SK-N-SH (cell line): Measurements from ENCODE around the gene NKAP. TPM values are rescaled to one million over a fixed set of nuclear protein-coding genes. Genes with fewer than 3 reads are reported as not detected.

Experiments
- CTCF ChIA-PET: fragments of 300-600, 350-600 bp; formaldehyde crosslinking; extraction: SDS; loops from one replicate; lab custom pipeline; 2021; lab: Yijun Ruan, JAX
- POLR2A ChIA-PET: fragments of 350-600 bp; sonication (Branson Sonifier 250); formaldehyde crosslinking; extraction: SDS; loops from one replicate; lab custom pipeline; 2020; ENCODE audit warnings: antibody characterized with exemption, inconsistent platforms; lab: Yijun Ruan, JAX
- DNase-seq: peaks from one replicate; pipeline ENCODE4 v3.0.0; 2012
- H2AFZ ChIP-seq: fragments of 200-600 bp; sonication (generic); 2 replicates; pipeline ENCODE4 v1.8.1; 2016; ENCODE audit warnings: antibody characterized with exemption, mild to moderate bottlenecking, low read depth
- H3F3A ChIP-seq: fragments of 200-600 bp; sonication (generic); replicated peaks from 2 replicates; pipeline ENCODE3; 2016; ENCODE audit warnings: antibody characterized with exemption, mild to moderate bottlenecking; ENCODE audit not compliant: insufficient read depth
- H3K27ac ChIP-seq, 2 experiments: fragments of 200-500 bp in 1 of 2; fragments of 200-600 bp in 1 of 2; sonication (Bioruptor generic) in 1 of 2; sonication (generic), shearing (Covaris generic) in 1 of 2; 2 replicates each; pipeline versions ENCODE4 v1.5.1 to v1.6.1; 2014 to 2016; ENCODE audit warnings: low read depth in 2 of 2, inconsistent platforms in 1 of 2, low read length in 1 of 2, mild to moderate bottlenecking in 1 of 2, mixed read lengths in 1 of 2
- H3K27me3 ChIP-seq: fragments of 200-600 bp; sonication (generic), shearing (Covaris generic); 2 replicates; pipeline ENCODE4 v1.6.1; 2016; ENCODE audit warnings: mixed run types; ENCODE audit not compliant: insufficient read depth
- H3K36me3 ChIP-seq, 2 experiments: fragments of 200-500 bp in 1 of 2; fragments of 200-600 bp in 1 of 2; sonication (Bioruptor generic) in 1 of 2; sonication (generic) in 1 of 2; replicated peaks in 1 of 2; 2 replicates each; pipeline versions ENCODE3 to v1.5.1; 2014 to 2016; ENCODE audit warnings: low read length in 1 of 2, mild to moderate bottlenecking in 1 of 2; ENCODE audit not compliant: insufficient read depth in 2 of 2, control insufficient read depth in 1 of 2
- H3K4me1 ChIP-seq, 2 experiments: fragments of 200-500 bp in 1 of 2; fragments of 200-600 bp in 1 of 2; sonication (Bioruptor generic) in 1 of 2; sonication (generic), shearing (Covaris generic) in 1 of 2; 2 replicates each; pipeline versions ENCODE4 v1.5.1 to v1.6.1; 2014 to 2016; ENCODE audit warnings: low read depth in 1 of 2, low read length in 1 of 2, mixed run types in 1 of 2; ENCODE audit not compliant: insufficient read depth in 2 of 2, control insufficient read depth in 1 of 2
- H3K4me2 ChIP-seq: fragments of 200-600 bp; sonication (generic), shearing (Covaris generic); 2 replicates; pipeline ENCODE4 v1.6.1; 2017; ENCODE audit warnings: mixed run types
- H3K4me3 ChIP-seq, 2 experiments: fragments of 200-500 bp in 1 of 2; fragments of 200-600 bp in 1 of 2; sonication (Bioruptor generic) in 1 of 2; sonication (generic), shearing (Covaris generic) in 1 of 2; 2 replicates each; pipeline versions ENCODE4 v1.5.1 to v1.8.1; 2014 to 2016; ENCODE audit warnings: low read depth in 2 of 2, inconsistent platforms in 1 of 2, low read length in 1 of 2, mild to moderate bottlenecking in 1 of 2, mixed read lengths in 1 of 2, moderate library complexity in 1 of 2
- H3K79me2 ChIP-seq: fragments of 200-600 bp; sonication (generic); 2 replicates; pipeline ENCODE4 v1.8.1; 2017; ENCODE audit warnings: mild to moderate bottlenecking; ENCODE audit not compliant: insufficient read depth
- H3K9ac ChIP-seq: fragments of 200-600 bp; sonication (generic); 2 replicates; pipeline ENCODE4 v1.6.1; 2017; ENCODE audit warnings: mixed run types
- H3K9me2 ChIP-seq: fragments of 200-600 bp; sonication (generic); 2 replicates; pipeline ENCODE4 v1.6.1; 2017; ENCODE audit warnings: mixed run types
- H3K9me3 ChIP-seq: fragments of 200-600 bp; sonication (generic); 2 replicates; pipeline ENCODE4 v1.6.1; 2017; ENCODE audit warnings: mixed run types, mild to moderate bottlenecking, moderate library complexity
- H4K20me1 ChIP-seq: fragments of 200-600 bp; sonication (generic); 2 replicates; pipeline ENCODE4 v1.6.1; 2017; ENCODE audit warnings: mild to moderate bottlenecking, mixed run types; ENCODE audit not compliant: insufficient read depth
- EP300 ChIP-seq, 2 experiments: IDR thresholded peaks; 2 replicates each; pipeline versions ENCODE4 v1.4.0 to v1.6.1; 2012; ENCODE audit warnings: borderline replicate concordance in 1 of 2, low read depth in 1 of 2, low read length in 1 of 2
- EZH2phosphoT487 ChIP-seq: fragments of 200-600 bp; sonication (generic); IDR thresholded peaks from 2 replicates; pipeline ENCODE4 v1.6.1; 2017; ENCODE audit warnings: low read depth, mixed run types, mild to moderate bottlenecking, antibody characterized with exemption, moderate library complexity, borderline replicate concordance
- FOSL2 ChIP-seq: IDR thresholded peaks from 2 replicates; pipeline ENCODE4 v1.4.0; 2012; ENCODE audit warnings: low read depth, mild to moderate bottlenecking, moderate library complexity, borderline replicate concordance
- FOXM1 ChIP-seq: IDR thresholded peaks from 2 replicates; pipeline ENCODE4 v1.4.0; 2012; ENCODE audit warnings: low read depth, mild to moderate bottlenecking
- GATA2 ChIP-seq: sonication (generic); formaldehyde crosslinking; IDR thresholded peaks from 2 replicates; pipeline ENCODE4 v1.5.0; 2020; ENCODE audit warnings: mild to moderate bottlenecking, missing genetic modification reagents
- IRF3 ChIP-seq: fragments of 150-350 bp; IDR thresholded peaks from 2 replicates; pipeline ENCODE4 v1.6.1; 2016; ENCODE audit warnings: mild to moderate bottlenecking, low read depth, low read length
- JUND ChIP-seq: IDR thresholded peaks from 2 replicates; pipeline ENCODE4 v1.4.0; 2012
- MEF2A ChIP-seq: IDR thresholded peaks from 2 replicates; pipeline ENCODE4 v1.4.0; 2012; ENCODE audit warnings: low read depth, borderline replicate concordance
- MXI1 ChIP-seq: IDR thresholded peaks from 2 replicates; pipeline ENCODE4 v1.6.1; 2012; ENCODE audit warnings: mild to moderate bottlenecking, low read depth, low read length, improper control_type of control experiment
- RAD21 ChIP-seq: IDR thresholded peaks from 2 replicates; pipeline ENCODE4 v1.6.1; 2012; ENCODE audit warnings: mild to moderate bottlenecking, low read length
- RCOR1 ChIP-seq: fragments of 150-350 bp; IDR thresholded peaks from 2 replicates; pipeline ENCODE4 v1.6.1; 2017; ENCODE audit warnings: antibody characterized with exemption, low read length
- REST ChIP-seq: IDR thresholded peaks from 2 replicates; pipeline ENCODE4 v1.6.1; 2012; ENCODE audit warnings: mild to moderate bottlenecking, low read depth, low read length, moderate library complexity
- SIN3A ChIP-seq: IDR thresholded peaks from 2 replicates; pipeline ENCODE4 v1.6.1; 2012; ENCODE audit warnings: low read depth, mild to moderate bottlenecking, low read length, moderate library complexity, borderline replicate concordance
- TAF1 ChIP-seq: IDR thresholded peaks from 2 replicates; pipeline ENCODE4 v1.6.1; 2012; ENCODE audit warnings: low read depth, mild to moderate bottlenecking, low read length, moderate library complexity, borderline replicate concordance
- TCF12 ChIP-seq: IDR thresholded peaks from 2 replicates; pipeline ENCODE4 v1.4.0; 2012
- TEAD4 ChIP-seq: IDR thresholded peaks from 2 replicates; pipeline ENCODE4 v1.4.0; 2012; ENCODE audit warnings: mild to moderate bottlenecking, borderline replicate concordance; ENCODE audit not compliant: insufficient read depth
- USF1 ChIP-seq: IDR thresholded peaks from 2 replicates; pipeline ENCODE4 v1.4.0; 2012; ENCODE audit warnings: low read depth, borderline replicate concordance
- USF2 ChIP-seq: fragments of 150-350 bp; IDR thresholded peaks from 2 replicates; pipeline ENCODE4 v1.6.1; 2017; ENCODE audit warnings: antibody characterized with exemption, low read length, low read depth, borderline replicate concordance
- YY1 ChIP-seq: IDR thresholded peaks from 2 replicates; pipeline ENCODE4 v1.4.0; 2012; ENCODE audit warnings: low read depth, mild to moderate bottlenecking
- ZBTB33 ChIP-seq: IDR thresholded peaks from 2 replicates; pipeline ENCODE4 v1.4.0; 2012; ENCODE audit warnings: low read depth, borderline replicate concordance
- WGBS: methylation state at CpG from one replicate; pipeline ENCODE4 v1.1.6; 2017; ENCODE audit warnings: low lambda C conversion rate; 5-methylcytosine and 5-hydroxymethylcytosine counted together
- polyA plus RNA-seq, 3 experiments: library from polyadenylated mRNA; depleted of rRNA; stranded (reverse); fragments of >200 nt; gene quantifications; 2 replicates each; pipeline ENCODE4 v1.2.3, GENCODE V29; 2012

The NKAP gene
- polyA plus RNA-seq, 1 of the 3 experiments (the other 2 are of a cell fraction) = 4.2 TPM

- CTCF ChIA-PET = no interaction called here
- Histone ChIP-seq H3K36me3 (peaks cover 0 to 1% of the 10 kb centered on the region in 2 experiments), H3K79me2 (peaks cover 20% of the 10 kb centered on the region), H3K27me3 (peaks cover 8% of the 10 kb centered on the region; the same call in 1 of the 2 replicates), H3K9me3 (no peaks in the 10 kb centered on the region), H3K9ac (no peak overlapping the region), H2AFZ (peak overlapping the region; percentile 94; the same call in 1 of the 2 replicates), H3K9me2 (no peaks in the 10 kb centered on the region), H3K4me3 (no peak overlapping the region), H4K20me1 (no peaks in the 10 kb centered on the region), H3K27ac (no peak overlapping the region), H3K4me2 (no peak overlapping the region), H3K4me1 (peaks cover 0 to 7% of the 10 kb centered on the region in 2 experiments; a peak in 1 of 4 replicates), H3F3A (peaks cover 9% of the 10 kb centered on the region)
- POLR2A ChIA-PET = no interaction called here
- DNase-seq = no peak
- no peak for TF ChIP-seq RCOR1
- no peak for TF ChIP-seq JUND
- TF ChIP-seq FOXM1 = no peak
- no peak for TF ChIP-seq ZBTB33
- no peak for TF ChIP-seq EZH2phosphoT487
- TF ChIP-seq IRF3 = no peak
- TF ChIP-seq USF2 = no peak
- no peak for TF ChIP-seq GATA2 (CRISPR knock-in tag)
- TF ChIP-seq TCF12 = no peak
- TF ChIP-seq MEF2A = no peak
- no peak for TF ChIP-seq SIN3A
- no peak for TF ChIP-seq FOSL2
- TF ChIP-seq USF1 = no peak
- TF ChIP-seq TAF1 = no peak
- no peak for TF ChIP-seq REST
- TF ChIP-seq MXI1 = no peak
- no peak for TF ChIP-seq EP300 (IDR thresholded peaks at IDR 0.05; ENCODE audit: borderline replicate concordance in 1 of 2, low read depth in 1 of 2, low read length in 1 of 2)
- no peak for TF ChIP-seq RAD21
- no peak for TF ChIP-seq YY1
- TF ChIP-seq TEAD4 = no peak
- WGBS = 30% methylated on average over 6 of the region's 6 CpGs
Observed at GRCh38 chrX:119945481-119945880, 1.9 kb upstream of the NKAP start.
